ENCODE data around the gene CCDC102B. TPM values are rescaled to one million over a fixed set of nuclear protein-coding genes. Genes with fewer than 3 reads are reported as not detected.

Gene CCDC102B
- total RNA-seq, 1 donor from 2014 or later: 1.3 TPM

- intact Hi-C loops (cut with micrococcal nuclease): no loop called here
- Mint-ChIP-seq H3K36me3 (ENCODE audit: low read depth) (no peaks in the 10 kb centered on the region), H3K27me3 (ENCODE audit: low read depth) (no peaks in the 10 kb centered on the region), H3K27ac (no peak overlapping the region), H3K9me3 (no peaks in the 10 kb centered on the region), H3K4me1 (ENCODE audit: low read depth) (no peaks in the 10 kb centered on the region), H3K4me3 (ENCODE audit: low read depth) (no peak overlapping the region)
- no peak for DNase-seq (ENCODE audit: low spot score)
Observed at GRCh38 chr18:68839701-68840100, 41.8 kb downstream of the CCDC102B start.

GRCh38 chr18:68840554-68841263 is 42.8 kb downstream of the CCDC102B start:
- no peak overlapping the region for H3K4me3 Mint-ChIP-seq (ENCODE audit: low read depth)
- no peak overlapping the region for H3K27ac Mint-ChIP-seq
- no peaks in the 10 kb centered on the region for H3K27me3 Mint-ChIP-seq (ENCODE audit: low read depth)
- H3K9me3 Mint-ChIP-seq: no peaks in the 10 kb centered on the region
- no peak for DNase-seq (ENCODE audit: low spot score)
- no peaks in the 10 kb centered on the region for H3K4me1 Mint-ChIP-seq (ENCODE audit: low read depth)
- intact Hi-C loops (cut with micrococcal nuclease): no loop called here
- H3K36me3 Mint-ChIP-seq (ENCODE audit: low read depth): no peaks in the 10 kb centered on the region

- H3K27ac Mint-ChIP-seq: no peak overlapping the region
- no peaks in the 10 kb centered on the region for H3K4me1 Mint-ChIP-seq (ENCODE audit: low read depth)
- no peaks in the 10 kb centered on the region for H3K9me3 Mint-ChIP-seq
- no peaks in the 10 kb centered on the region for H3K27me3 Mint-ChIP-seq (ENCODE audit: low read depth)
- H3K4me3 Mint-ChIP-seq (ENCODE audit: low read depth): no peak overlapping the region
- DNase-seq (ENCODE audit: low spot score): no peak
- intact Hi-C loops (cut with micrococcal nuclease): no loop called here
- no peaks in the 10 kb centered on the region for H3K36me3 Mint-ChIP-seq (ENCODE audit: low read depth)
Observed at GRCh38 chr18:68841301-68841700, 43.4 kb downstream of the CCDC102B start.

GRCh38 chr18:68842951-68843350 is 45.1 kb downstream of the CCDC102B start:
- intact Hi-C loops (cut with micrococcal nuclease): no loop called here
- no peaks in the 10 kb centered on the region for H3K27me3 Mint-ChIP-seq (ENCODE audit: low read depth)

DNA sequence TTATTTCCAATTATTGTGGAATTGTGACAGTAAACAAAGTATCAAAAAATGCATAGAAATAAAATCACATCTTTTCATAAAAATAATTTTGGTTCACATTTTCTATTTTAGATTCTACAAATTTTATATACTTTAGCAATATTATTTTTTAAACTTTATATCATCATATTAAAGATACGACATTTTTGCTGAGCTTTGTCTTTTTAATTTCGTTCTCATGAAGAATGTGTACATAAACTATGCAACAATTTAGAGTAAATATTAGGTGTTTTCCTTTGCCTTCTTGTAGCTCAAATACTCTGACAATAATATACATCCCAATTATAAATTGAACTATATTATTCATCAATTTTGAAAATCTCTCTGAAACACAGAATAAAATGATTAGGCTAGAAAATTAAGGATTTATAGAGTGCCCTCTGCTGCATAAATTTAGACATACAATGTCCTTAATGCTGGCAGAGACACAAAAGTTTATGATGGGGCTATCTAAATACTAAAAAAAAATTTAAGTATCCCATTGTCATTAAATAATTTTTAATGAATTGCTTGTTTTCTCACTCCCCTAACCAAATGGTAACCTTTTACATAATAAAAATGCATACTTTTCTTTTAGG is 45.7 kb downstream of the CCDC102B start:
- Mint-ChIP-seq H3K36me3 (ENCODE audit: low read depth) (no peaks in the 10 kb centered on the region), H3K27ac (no peak overlapping the region), H3K4me1 (ENCODE audit: low read depth) (no peaks in the 10 kb centered on the region), H3K4me3 (ENCODE audit: low read depth) (no peak overlapping the region), H3K9me3 (no peaks in the 10 kb centered on the region), H3K27me3 (ENCODE audit: low read depth) (no peaks in the 10 kb centered on the region)
- intact Hi-C loops (cut with micrococcal nuclease): no loop called here
- no peak for DNase-seq (ENCODE audit: low spot score)

More at GRCh38 chr18:68842951-68843350, 45.1 kb downstream of the CCDC102B start:
- Mint-ChIP-seq H3K4me3 (ENCODE audit: low read depth) (no peak overlapping the region), H3K9me3 (no peaks in the 10 kb centered on the region), H3K27ac (no peak overlapping the region), H3K4me1 (ENCODE audit: low read depth) (no peaks in the 10 kb centered on the region), H3K36me3 (ENCODE audit: low read depth) (no peaks in the 10 kb centered on the region)
- DNase-seq (ENCODE audit: low spot score): no peak

- no peak overlapping the region for H3K27ac Mint-ChIP-seq
- H3K9me3 Mint-ChIP-seq: no peaks in the 10 kb centered on the region
- H3K4me3 Mint-ChIP-seq (ENCODE audit: low read depth): no peak overlapping the region
- intact Hi-C loops (cut with micrococcal nuclease): loop anchor here (5.0 kb wide), 2 partner anchors 1240 to 1585 kb away; no protein-coding TSS in a partner anchor
- no peaks in the 10 kb centered on the region for H3K36me3 Mint-ChIP-seq (ENCODE audit: low read depth)
- no peak for DNase-seq (ENCODE audit: low spot score)
- H3K4me1 Mint-ChIP-seq (ENCODE audit: low read depth): no peaks in the 10 kb centered on the region
- no peaks in the 10 kb centered on the region for H3K27me3 Mint-ChIP-seq (ENCODE audit: low read depth)
Observed at GRCh38 chr18:68847219-68847837, 49.4 kb downstream of the CCDC102B start.

- Mint-ChIP-seq H3K27me3 (ENCODE audit: low read depth) (no peaks in the 10 kb centered on the region), H3K9me3 (no peaks in the 10 kb centered on the region)
Observed at GRCh38 chr18:68848242-68848641, 50.4 kb downstream of the CCDC102B start.

DNA sequence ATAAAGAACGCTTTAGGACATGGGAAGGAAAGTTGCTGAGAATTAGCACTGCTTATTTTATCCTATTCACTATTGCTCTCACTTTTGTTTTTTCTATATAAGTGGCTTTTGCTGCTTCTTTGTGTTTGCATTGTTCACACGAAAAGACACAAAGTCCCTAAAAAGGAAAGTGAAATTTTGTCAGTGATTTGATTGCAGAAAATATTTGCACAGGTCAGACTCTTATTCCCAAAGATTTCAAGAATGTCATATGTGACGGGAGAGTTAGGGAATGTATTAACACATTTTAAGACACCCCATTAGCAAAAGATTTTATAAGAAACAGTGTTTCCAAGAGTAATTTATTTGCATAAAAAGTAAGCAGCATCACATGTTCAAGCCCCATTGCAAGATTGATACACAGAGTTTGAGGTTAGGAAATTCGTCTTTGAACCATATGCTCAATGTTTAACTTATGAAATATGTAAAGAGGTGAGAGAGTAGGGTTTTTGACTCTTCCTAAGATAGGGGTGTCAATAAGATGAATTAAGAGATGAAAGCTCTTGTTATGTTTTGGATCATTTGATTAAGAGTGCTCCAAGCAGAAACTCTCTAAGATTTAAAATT is 57.0 kb downstream of the CCDC102B start:
- no peak overlapping the region for H3K27ac Mint-ChIP-seq
- intact Hi-C loops (cut with micrococcal nuclease): no loop called here
- H3K27me3 Mint-ChIP-seq (ENCODE audit: low read depth): no peaks in the 10 kb centered on the region
- H3K4me3 Mint-ChIP-seq (ENCODE audit: low read depth): no peak overlapping the region
- no peaks in the 10 kb centered on the region for H3K4me1 Mint-ChIP-seq (ENCODE audit: low read depth)
- no peaks in the 10 kb centered on the region for H3K36me3 Mint-ChIP-seq (ENCODE audit: low read depth)
- no peaks in the 10 kb centered on the region for H3K9me3 Mint-ChIP-seq
- no peak for DNase-seq (ENCODE audit: low spot score)

More at GRCh38 chr18:68848242-68848641, 50.4 kb downstream of the CCDC102B start:
- Mint-ChIP-seq H3K4me3 (ENCODE audit: low read depth) (no peak overlapping the region), H3K4me1 (ENCODE audit: low read depth) (no peaks in the 10 kb centered on the region), H3K36me3 (ENCODE audit: low read depth) (no peaks in the 10 kb centered on the region), H3K27ac (no peak overlapping the region)
- DNase-seq (ENCODE audit: low spot score): no peak
- intact Hi-C loops (cut with micrococcal nuclease): loop anchor here (5.0 kb wide), 2 partner anchors 1239 to 1584 kb away; no protein-coding TSS in a partner anchor

- no peaks in the 10 kb centered on the region for H3K9me3 Mint-ChIP-seq
- H3K4me1 Mint-ChIP-seq (ENCODE audit: low read depth): no peaks in the 10 kb centered on the region
- no peak for DNase-seq (ENCODE audit: low spot score)
- intact Hi-C loops (cut with micrococcal nuclease): no loop called here
- no peak overlapping the region for H3K4me3 Mint-ChIP-seq (ENCODE audit: low read depth)
- no peaks in the 10 kb centered on the region for H3K27me3 Mint-ChIP-seq (ENCODE audit: low read depth)
- no peaks in the 10 kb centered on the region for H3K36me3 Mint-ChIP-seq (ENCODE audit: low read depth)
- H3K27ac Mint-ChIP-seq: no peak overlapping the region
Observed at GRCh38 chr18:68855491-68855890, 57.6 kb downstream of the CCDC102B start.

DNA sequence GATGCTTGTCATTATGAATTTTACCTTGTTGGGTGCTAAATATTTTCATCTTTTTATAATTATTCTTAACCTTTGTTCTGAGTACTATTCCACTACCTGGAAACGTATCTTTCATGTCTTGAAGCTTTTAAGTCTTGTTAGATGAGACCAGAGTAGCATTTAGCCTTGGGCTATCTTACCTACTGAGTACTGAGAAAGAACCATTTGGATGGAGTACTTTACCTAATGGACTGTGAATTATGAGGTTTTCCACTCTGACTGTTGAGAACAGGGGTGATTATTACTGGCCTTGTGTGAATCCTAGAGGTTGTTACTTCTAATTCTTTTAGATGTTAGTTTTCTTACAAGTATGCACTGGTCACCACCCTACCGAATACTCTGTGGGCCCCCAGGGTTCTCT is 63.5 kb downstream of the CCDC102B start:
- no peaks in the 10 kb centered on the region for H3K36me3 Mint-ChIP-seq (ENCODE audit: low read depth)
- H3K27ac Mint-ChIP-seq: no peak overlapping the region
- intact Hi-C loops (cut with micrococcal nuclease): no loop called here
- DNase-seq (ENCODE audit: low spot score): no peak
- no peaks in the 10 kb centered on the region for H3K4me1 Mint-ChIP-seq (ENCODE audit: low read depth)
- H3K4me3 Mint-ChIP-seq (ENCODE audit: low read depth): no peak overlapping the region
- no peaks in the 10 kb centered on the region for H3K27me3 Mint-ChIP-seq (ENCODE audit: low read depth)
- H3K9me3 Mint-ChIP-seq: no peaks in the 10 kb centered on the region

DNA sequence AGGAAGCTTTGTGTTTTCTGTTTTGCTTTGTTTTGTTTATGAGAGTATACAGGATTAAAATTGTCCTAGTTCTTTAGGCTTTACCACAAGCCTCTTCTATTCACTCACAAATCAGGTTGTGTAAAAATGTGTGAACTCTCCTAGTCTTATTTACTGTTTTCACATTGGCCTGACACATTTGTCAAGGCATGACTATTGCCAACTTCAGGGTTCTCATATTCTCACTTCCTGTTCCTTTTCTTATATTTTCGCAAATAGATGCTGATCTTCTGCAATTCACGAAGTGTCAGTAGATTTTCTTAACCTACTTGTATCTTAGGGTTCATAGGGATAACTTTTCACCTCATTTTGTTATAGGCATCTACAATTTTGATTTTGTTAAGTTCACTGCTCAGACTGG is 67.1 kb downstream of the CCDC102B start:
- no peaks in the 10 kb centered on the region for H3K36me3 Mint-ChIP-seq (ENCODE audit: low read depth)
- H3K27ac Mint-ChIP-seq: no peak overlapping the region
- no peak overlapping the region for H3K4me3 Mint-ChIP-seq (ENCODE audit: low read depth)
- no peaks in the 10 kb centered on the region for H3K27me3 Mint-ChIP-seq (ENCODE audit: low read depth)
- DNase-seq (ENCODE audit: low spot score): no peak
- intact Hi-C loops (cut with micrococcal nuclease): no loop called here
- H3K9me3 Mint-ChIP-seq: no peaks in the 10 kb centered on the region
- no peaks in the 10 kb centered on the region for H3K4me1 Mint-ChIP-seq (ENCODE audit: low read depth)

GRCh38 chr18:68865503-68865902 is 67.6 kb downstream of the CCDC102B start:
- no peak overlapping the region for H3K27ac Mint-ChIP-seq
- H3K27me3 Mint-ChIP-seq (ENCODE audit: low read depth): no peaks in the 10 kb centered on the region
- no peaks in the 10 kb centered on the region for H3K36me3 Mint-ChIP-seq (ENCODE audit: low read depth)
- H3K4me3 Mint-ChIP-seq (ENCODE audit: low read depth): no peak overlapping the region
- DNase-seq (ENCODE audit: low spot score): no peak
- no peaks in the 10 kb centered on the region for H3K9me3 Mint-ChIP-seq
- intact Hi-C loops (cut with micrococcal nuclease): no loop called here
- H3K4me1 Mint-ChIP-seq (ENCODE audit: low read depth): no peaks in the 10 kb centered on the region

DNA sequence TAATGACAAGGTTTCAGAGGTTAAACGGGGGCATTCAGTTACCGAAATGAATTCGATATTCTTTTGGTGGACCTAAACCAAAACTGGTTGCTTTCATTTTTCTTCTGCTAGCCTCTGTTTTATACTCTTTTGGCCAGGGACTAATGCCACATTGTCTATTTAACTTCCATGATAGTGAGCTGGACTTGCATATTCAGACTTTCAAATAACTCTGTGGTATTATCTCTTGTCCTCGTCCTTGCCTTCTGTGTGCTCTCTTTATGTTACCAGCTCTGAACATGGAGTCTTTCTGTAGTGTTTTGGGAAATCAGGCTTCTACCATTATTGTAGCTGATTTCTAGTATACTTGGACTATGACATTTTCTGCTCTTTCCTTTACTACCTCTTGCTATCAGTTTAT is 75.1 kb downstream of the CCDC102B start:
- no peak for DNase-seq (ENCODE audit: low spot score)
- H3K27ac Mint-ChIP-seq: no peak overlapping the region
- no peaks in the 10 kb centered on the region for H3K4me1 Mint-ChIP-seq (ENCODE audit: low read depth)
- no peak overlapping the region for H3K4me3 Mint-ChIP-seq (ENCODE audit: low read depth)
- H3K27me3 Mint-ChIP-seq (ENCODE audit: low read depth): no peaks in the 10 kb centered on the region
- intact Hi-C loops (cut with micrococcal nuclease): no loop called here
- no peaks in the 10 kb centered on the region for H3K36me3 Mint-ChIP-seq (ENCODE audit: low read depth)
- no peaks in the 10 kb centered on the region for H3K9me3 Mint-ChIP-seq
